DLD1 (cell line): ENCODE measurements around the gene DGKB.
"Not testable (repeated sequence)": the region's sequence is repeated elsewhere in the genome, so short reads cannot be mapped to it uniquely, and the experiment has no call there.

Source experiments
- in situ Hi-C: cut with HindIII; loops from 2 replicates; pipeline ENCODE4 v1.10.0; 2017; ENCODE audit warnings: low sequenced_read_pairs

The DGKB gene

GRCh38 chr7:14332155-14332554 lies 570.4 kb downstream of the DGKB start:
- in situ Hi-C loops, result no loop called here

- in situ Hi-C loops, result no loop called here
Observed at GRCh38 chr7:14324767-14325166, 577.8 kb downstream of the DGKB start.

GRCh38 chr7:14322724-14323123 lies 579.8 kb downstream of the DGKB start:
- in situ Hi-C loops, result no loop called here

GRCh38 chr7:14321947-14322346 lies 580.6 kb downstream of the DGKB start:
- in situ Hi-C loops, result no loop called here

- in situ Hi-C loops, result no loop called here
Observed at GRCh38 chr7:14309432-14309831, 593.1 kb downstream of the DGKB start.

- in situ Hi-C loops, result no loop called here
Observed at GRCh38 chr7:14305233-14305866, 597.2 kb downstream of the DGKB start.

GRCh38 chr7:14303536-14303935 lies 599.0 kb downstream of the DGKB start:
- in situ Hi-C loops, result no loop called here

GRCh38 chr7:14294637-14295036 lies 607.9 kb downstream of the DGKB start:
- in situ Hi-C loops, result no loop called here

GRCh38 chr7:14293434-14293833 lies 609.1 kb downstream of the DGKB start:
- in situ Hi-C loops, result no loop called here

GRCh38 chr7:14292737-14293136 lies 609.8 kb downstream of the DGKB start:
- in situ Hi-C loops, result no loop called here

GRCh38 chr7:14289957-14290356 lies 612.6 kb downstream of the DGKB start:
- in situ Hi-C loops, result no loop called here

GRCh38 chr7:14288701-14289100 lies 613.9 kb downstream of the DGKB start:
- in situ Hi-C loops, result no loop called here

- in situ Hi-C loops, result no loop called here
Observed at GRCh38 chr7:14287398-14287797, 615.2 kb downstream of the DGKB start.

GRCh38 chr7:14286036-14286435 lies 616.5 kb downstream of the DGKB start:
- in situ Hi-C loops, result no loop called here

- in situ Hi-C loops, result not testable (repeated sequence)
Observed at GRCh38 chr7:14279065-14279871, 623.3 kb downstream of the DGKB start.

GRCh38 chr7:14275356-14275755 lies 627.2 kb downstream of the DGKB start:
- in situ Hi-C loops, result no loop called here

- in situ Hi-C loops, result no loop called here
Observed at GRCh38 chr7:14271441-14271840, 631.1 kb downstream of the DGKB start.

- in situ Hi-C loops, result no loop called here
Observed at GRCh38 chr7:14270099-14270498, 632.5 kb downstream of the DGKB start.

GRCh38 chr7:14260011-14260410 lies 642.5 kb downstream of the DGKB start:
- in situ Hi-C loops, result no loop called here

- in situ Hi-C loops, result no loop called here
Observed at GRCh38 chr7:14258861-14259260, 643.7 kb downstream of the DGKB start.

GRCh38 chr7:14258441-14258840 lies 644.1 kb downstream of the DGKB start:
- in situ Hi-C loops, result no loop called here

GRCh38 chr7:14252458-14252857 lies 650.1 kb downstream of the DGKB start:
- in situ Hi-C loops, result no loop called here
